ENCODE data around the gene PPP2R5C. TPM values are rescaled to one million over a fixed set of nuclear protein-coding genes. Genes with fewer than 3 reads are reported as not detected.

Gene PPP2R5C
- total RNA-seq, 1 donor from 2014 or later = 166 TPM

- DNase-seq = no peak
Measured at GRCh38 chr14:101843038-101843437, 81.5 kb downstream of the PPP2R5C start.

- DNase-seq = no peak
Measured at GRCh38 chr14:101843665-101844064, 82.2 kb downstream of the PPP2R5C start.

- DNase-seq = no peak
Measured at GRCh38 chr14:101844219-101844618, 82.7 kb downstream of the PPP2R5C start.

GRCh38 chr14:101844751-101845150 is 83.2 kb downstream of the PPP2R5C start:
- no peak for DNase-seq

- no peak for DNase-seq
Measured at GRCh38 chr14:101845496-101845895, 84.0 kb downstream of the PPP2R5C start.

GRCh38 chr14:101845896-101846295 is 84.4 kb downstream of the PPP2R5C start:
- DNase-seq = no peak

- no peak for DNase-seq
Measured at GRCh38 chr14:101849125-101849524, 87.6 kb downstream of the PPP2R5C start.

- no peak for DNase-seq
Measured at GRCh38 chr14:101849640-101850039, 88.1 kb downstream of the PPP2R5C start.

GRCh38 chr14:101851183-101851582 is 89.7 kb downstream of the PPP2R5C start:
- no peak for DNase-seq

- no peak for DNase-seq
Measured at GRCh38 chr14:101851736-101852405, 90.4 kb downstream of the PPP2R5C start.

- no peak for DNase-seq
Measured at GRCh38 chr14:101852785-101853184, 91.3 kb downstream of the PPP2R5C start.

GRCh38 chr14:101853455-101854018 is 92.0 kb downstream of the PPP2R5C start:
- no peak for DNase-seq

- no peak for DNase-seq
Measured at GRCh38 chr14:101854366-101854765, 92.9 kb downstream of the PPP2R5C start.

- DNase-seq = no peak
Measured at GRCh38 chr14:101855958-101856357, 94.4 kb downstream of the PPP2R5C start.

- no peak for DNase-seq
Measured at GRCh38 chr14:101856536-101856935, 95.0 kb downstream of the PPP2R5C start.

GRCh38 chr14:101857226-101857625 is 95.7 kb downstream of the PPP2R5C start:
- DNase-seq = no peak

- no peak for DNase-seq
Measured at GRCh38 chr14:101858791-101859537, 97.5 kb downstream of the PPP2R5C start.

- DNase-seq = no peak
Measured at GRCh38 chr14:101859538-101859902, 98.0 kb downstream of the PPP2R5C start.

- DNase-seq = no peak
Measured at GRCh38 chr14:101859958-101860357, 98.4 kb downstream of the PPP2R5C start.

GRCh38 chr14:101861464-101861863 is 100.0 kb downstream of the PPP2R5C start:
- DNase-seq = no peak

GRCh38 chr14:101862177-101862576 is 100.7 kb downstream of the PPP2R5C start:
- no peak for DNase-seq

GRCh38 chr14:101862711-101863110 is 101.2 kb downstream of the PPP2R5C start:
- no peak for DNase-seq

GRCh38 chr14:101865288-101865687 is 103.8 kb downstream of the PPP2R5C start:
- DNase-seq = no peak

- DNase-seq = no peak
Measured at GRCh38 chr14:101867854-101868253, 106.3 kb downstream of the PPP2R5C start.
